Measurements from ENCODE around the gene TCF12. TPM values are rescaled to one million over a fixed set of nuclear protein-coding genes. Genes with fewer than 3 reads are reported as not detected.

TCF12 gene
- total RNA-seq, 4 donors from 2014 or later = 108 to 177 (median 148) TPM

GRCh38 chr15:56984681-56985481 lies 66.4 kb downstream of the TCF12 start:
- Histone ChIP-seq H3K27me3 (no peaks in the 10 kb centered on the region), H3K27ac (replicated peaks in 1 of 4) (no peak overlapping the region), H3K36me3 (no peaks in the 10 kb centered on the region), H3K4me1 (peaks cover 35 to 84% (median 65%) of the 10 kb centered on the region in 4 donors), H3K4me3 (no peak overlapping the region), H3K9me3 (no peaks in the 10 kb centered on the region)
- DNase-seq (ENCODE audit: extremely low spot score) = no peak
- 59% methylated on average over 3 of the region's 3 CpGs for WGBS
- TF ChIP-seq CTCF (IDR thresholded peaks at IDR 0.05) (no peak), POLR2A (IDR thresholded peaks at IDR 0.05; ENCODE audit: low read depth) (no peak), EP300 (IDR thresholded peaks at IDR 0.05) (no peak), POLR2AphosphoS5 (IDR thresholded peaks at IDR 0.05) (no peak)
- intact Hi-C loops (cut with DNase I) = no loop called here

GRCh38 chr15:56985856-56986255 lies 67.4 kb downstream of the TCF12 start:
- WGBS = 87% methylated on average over 1 of the region's 1 CpG
- DNase-seq (ENCODE audit: extremely low spot score) = no peak
- TF ChIP-seq POLR2A (IDR thresholded peaks at IDR 0.05; ENCODE audit: low read depth) = no peak

GRCh38 chr15:56987286-56987685 lies 68.8 kb downstream of the TCF12 start:
- DNase-seq (ENCODE audit: extremely low spot score) = no peak
- no peaks in the 10 kb centered on the region for H3K36me3 ChIP-seq
- 91% methylated on average over 3 of the region's 3 CpGs for WGBS
- intact Hi-C loops (cut with DNase I) = no loop called here
- no peak for TF ChIP-seq POLR2A (IDR thresholded peaks at IDR 0.05; ENCODE audit: low read depth)
- H3K27ac ChIP-seq (replicated peaks in 1 of 4) = no peak overlapping the region
- H3K27me3 ChIP-seq = no peaks in the 10 kb centered on the region
- peaks cover 30 to 65% (median 55%) of the 10 kb centered on the region in 4 donors for H3K4me1 ChIP-seq
- no peak overlapping the region for H3K4me3 ChIP-seq
- no peaks in the 10 kb centered on the region for H3K9me3 ChIP-seq

More at GRCh38 chr15:56985856-56986255, 67.4 kb downstream of the TCF12 start:
- Histone ChIP-seq H3K27me3 (no peaks in the 10 kb centered on the region), H3K36me3 (no peaks in the 10 kb centered on the region), H3K4me1 (peaks cover 30 to 76% (median 56%) of the 10 kb centered on the region in 4 donors), H3K9me3 (no peaks in the 10 kb centered on the region), H3K27ac (replicated peaks in 1 of 4) (no peak overlapping the region), H3K4me3 (no peak overlapping the region)
- intact Hi-C loops (cut with DNase I) = no loop called here

- DNase-seq (ENCODE audit: extremely low spot score) = no peak
- no peak overlapping the region for H3K27ac ChIP-seq (replicated peaks in 1 of 4)
- H3K9me3 ChIP-seq = no peaks in the 10 kb centered on the region
- H3K36me3 ChIP-seq = peaks cover 0 to under 1% (median 0%) of the 10 kb centered on the region in 4 donors
- TF ChIP-seq POLR2A (IDR thresholded peaks at IDR 0.05; ENCODE audit: low read depth) = no peak
- TF ChIP-seq POLR2AphosphoS5 (IDR thresholded peaks at IDR 0.05) = no peak
- TF ChIP-seq EP300 (IDR thresholded peaks at IDR 0.05) = no peak
- TF ChIP-seq CTCF (IDR thresholded peaks at IDR 0.05) = no peak
- intact Hi-C loops (cut with DNase I) = no loop called here
- peaks cover 30 to 57% (median 50%) of the 10 kb centered on the region in 4 donors for H3K4me1 ChIP-seq
- H3K27me3 ChIP-seq = no peaks in the 10 kb centered on the region
- no peak overlapping the region for H3K4me3 ChIP-seq
These were observed 69.8 kb downstream of the TCF12 start for GRCh38 chr15:56988219-56988618.

- 86% methylated on average over 1 of the region's 1 CpG for WGBS
- intact Hi-C loops (cut with DNase I) = no loop called here
- no peak for DNase-seq (ENCODE audit: extremely low spot score)
- Histone ChIP-seq H3K9me3 (no peaks in the 10 kb centered on the region), H3K27ac (replicated peaks in 1 of 4) (no peak overlapping the region), H3K27me3 (no peaks in the 10 kb centered on the region), H3K4me1 (peaks cover 30 to 50% (median 45%) of the 10 kb centered on the region in 4 donors), H3K36me3 (peaks cover 0 to 6% (median 0%) of the 10 kb centered on the region in 4 donors), H3K4me3 (no peak overlapping the region)
- TF ChIP-seq POLR2A (IDR thresholded peaks at IDR 0.05; ENCODE audit: low read depth) (no peak), CTCF (IDR thresholded peaks at IDR 0.05) (no peak), EP300 (IDR thresholded peaks at IDR 0.05) (no peak), POLR2AphosphoS5 (IDR thresholded peaks at IDR 0.05) (no peak)
These were observed 71.0 kb downstream of the TCF12 start for GRCh38 chr15:56989411-56989924.

All from esophagus muscularis mucosa (tissue), 4 donors.